ENCODE measurements around the gene CSMD2.

GRCh38 chr1:34108711-34109110, 56.3 kb downstream of the CSMD2 start:
- TF ChIP-seq CTCF (conservative IDR thresholded peaks at IDR 0.05; ENCODE audit: low read length) (no peak), EZH2phosphoT487 (IDR thresholded peaks at IDR 0.05; ENCODE audit: borderline replicate concordance) (no peak)
